ENCODE results near the gene LRRC47.

DNA sequence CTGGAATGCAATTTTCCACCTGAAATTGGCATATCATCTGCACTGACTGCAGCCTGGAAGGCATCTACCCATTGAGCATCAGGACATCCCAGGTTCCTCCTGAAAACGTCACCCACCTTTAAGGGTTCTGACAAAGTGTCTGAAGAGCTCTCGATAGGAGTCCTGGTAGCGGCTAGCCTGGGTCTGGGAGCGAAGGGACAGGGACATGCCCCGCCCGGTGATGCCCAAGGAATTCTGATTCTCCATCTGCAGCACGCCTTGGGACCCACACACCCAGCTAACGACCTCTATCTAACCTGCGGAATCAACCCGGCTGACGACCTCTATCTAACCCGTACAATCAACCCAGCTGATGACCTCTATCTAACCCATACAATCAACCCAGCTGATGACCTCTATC lies 57.4 kb downstream of the LRRC47 start:
- TF ChIP-seq, protein P1, sequence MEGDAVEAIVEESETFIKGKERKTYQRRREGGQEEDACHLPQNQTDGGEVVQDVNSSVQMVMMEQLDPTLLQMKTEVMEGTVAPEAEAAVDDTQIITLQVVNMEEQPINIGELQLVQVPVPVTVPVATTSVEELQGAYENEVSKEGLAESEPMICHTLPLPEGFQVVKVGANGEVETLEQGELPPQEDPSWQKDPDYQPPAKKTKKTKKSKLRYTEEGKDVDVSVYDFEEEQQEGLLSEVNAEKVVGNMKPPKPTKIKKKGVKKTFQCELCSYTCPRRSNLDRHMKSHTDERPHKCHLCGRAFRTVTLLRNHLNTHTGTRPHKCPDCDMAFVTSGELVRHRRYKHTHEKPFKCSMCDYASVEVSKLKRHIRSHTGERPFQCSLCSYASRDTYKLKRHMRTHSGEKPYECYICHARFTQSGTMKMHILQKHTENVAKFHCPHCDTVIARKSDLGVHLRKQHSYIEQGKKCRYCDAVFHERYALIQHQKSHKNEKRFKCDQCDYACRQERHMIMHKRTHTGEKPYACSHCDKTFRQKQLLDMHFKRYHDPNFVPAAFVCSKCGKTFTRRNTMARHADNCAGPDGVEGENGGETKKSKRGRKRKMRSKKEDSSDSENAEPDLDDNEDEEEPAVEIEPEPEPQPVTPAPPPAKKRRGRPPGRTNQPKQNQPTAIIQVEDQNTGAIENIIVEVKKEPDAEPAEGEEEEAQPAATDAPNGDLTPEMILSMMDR (IDR thresholded peaks at IDR 0.05) = no peak
- no peak for TF ChIP-seq POLR2AphosphoS5 (IDR thresholded peaks at IDR 0.05)
- no peak for TF ChIP-seq POLR2A (IDR thresholded peaks at IDR 0.05)
